GM23338 (cell line): Measurements from ENCODE around the gene F8A1. TPM values are rescaled to one million over a fixed set of nuclear protein-coding genes. Genes with fewer than 3 reads are reported as not detected.
A peak's percentile ranks its signal among the peaks of the same experiment; 100 is the strongest.
"Not testable (repeated sequence)": the region's sequence is repeated elsewhere in the genome, so short reads cannot be mapped to it uniquely, and the experiment has no call there.

ENCODE experiments used
- ATAC-seq: fragments of 200-7000 bp; cut with Tn5 transposase; 3 replicates; pipeline ENCODE4 v1.9.1; 2020
- DNase-seq: peaks from one replicate; pipeline ENCODE4 v3.0.0-alpha.2; 2015; ENCODE audit warnings: low spot score
- H2AFZ ChIP-seq: fragments of 200-600 bp; sonication (generic); 2 replicates; pipeline ENCODE4 v1.8.0; 2016; ENCODE audit warnings: antibody characterized with exemption, mild to moderate bottlenecking, moderate library complexity
- H3F3A ChIP-seq: fragments of 200-600 bp; sonication (generic); replicated peaks from 2 replicates; pipeline ENCODE4 v1.8.0; 2017; ENCODE audit warnings: antibody characterized with exemption, mixed run types, low read depth
- H3K27ac ChIP-seq: fragments of 200-600 bp; sonication (generic); 2 replicates; pipeline ENCODE4 v1.6.1; 2016; ENCODE audit warnings: low read depth
- H3K27me3 ChIP-seq: fragments of 200-600 bp; sonication (generic); 2 replicates; pipeline ENCODE4 v1.8.0; 2016; ENCODE audit warnings: mild to moderate bottlenecking, mixed run types, moderate library complexity; ENCODE audit not compliant: insufficient read depth
- H3K36me3 ChIP-seq: fragments of 200-600 bp; sonication (generic); 2 replicates; pipeline ENCODE4 v1.8.0; 2016; ENCODE audit warnings: mild to moderate bottlenecking; ENCODE audit not compliant: insufficient read depth
- H3K4me1 ChIP-seq: fragments of 200-600 bp; sonication (generic); 2 replicates; pipeline ENCODE4 v1.8.0; 2016; ENCODE audit warnings: mild to moderate bottlenecking, moderate library complexity; ENCODE audit not compliant: insufficient read depth
- H3K4me2 ChIP-seq: fragments of 200-600 bp; sonication (generic); 2 replicates; pipeline ENCODE4 v1.7.1; 2017; ENCODE audit warnings: mixed run types
- H3K4me3 ChIP-seq: fragments of 200-600 bp; sonication (generic); 2 replicates; pipeline ENCODE4 v1.6.1; 2016; ENCODE audit warnings: mixed run types
- H3K79me2 ChIP-seq: fragments of 200-600 bp; sonication (generic); replicated peaks from 2 replicates; pipeline ENCODE4 v1.8.0; 2017; ENCODE audit warnings: mild to moderate bottlenecking; ENCODE audit not compliant: insufficient read depth
- H3K9me2 ChIP-seq: fragments of 200-600 bp; sonication (generic); 2 replicates; pipeline ENCODE4 v1.8.0; 2017; ENCODE audit not compliant: insufficient read depth
- H4K20me1 ChIP-seq: fragments of 200-600 bp; sonication (generic); replicated peaks from 2 replicates; pipeline ENCODE4 v1.8.0; 2017; ENCODE audit warnings: mild to moderate bottlenecking; ENCODE audit not compliant: insufficient read depth
- H3K27ac Mint-ChIP-seq: 2 replicates; pipeline ENCODE4 v1.8.0; 2020; ENCODE audit warnings: inconsistent platforms, mild to moderate bottlenecking, moderate library complexity, mixed read lengths
- H3K27me3 Mint-ChIP-seq: 3 replicates; pipeline ENCODE4 v1.8.0; 2022; ENCODE audit warnings: low read depth, mild to moderate bottlenecking, moderate library complexity, mixed read lengths, inconsistent platforms; ENCODE audit not compliant: insufficient read depth, poor library complexity
- H3K36me3 Mint-ChIP-seq: 3 replicates; pipeline ENCODE4 v1.8.0; 2021; ENCODE audit warnings: low read depth, mild to moderate bottlenecking, inconsistent platforms, moderate library complexity, mixed read lengths
- H3K4me1 Mint-ChIP-seq: 3 replicates; pipeline ENCODE4 v1.8.0; 2020; ENCODE audit warnings: mild to moderate bottlenecking, inconsistent platforms, mixed read lengths
- H3K4me3 Mint-ChIP-seq: 3 replicates; pipeline ENCODE4 v1.8.0; 2021; ENCODE audit warnings: moderate library complexity, mild to moderate bottlenecking, inconsistent platforms, mixed read lengths
- H3K9me3 Mint-ChIP-seq: 3 replicates; pipeline ENCODE4 v1.8.0; 2020; ENCODE audit warnings: moderate library complexity, mild to moderate bottlenecking, inconsistent platforms, mixed read lengths
- EZH2 ChIP-seq: fragments of 200-600 bp; sonication (generic); IDR thresholded peaks from one replicate; pipeline ENCODE4 v1.8.0; 2017; ENCODE audit warnings: antibody characterized with exemption, mild to moderate bottlenecking, low read depth; ENCODE audit not compliant: unreplicated experiment
- microRNA counts: library from miRNA; unstranded; fragments of <30 nt; microRNA quantifications from one replicate; lab custom pipeline; 2017
- microRNA-seq: library from miRNA; unstranded; fragments of <30 nt; microRNA quantifications from one replicate; pipeline ENCODE4, GENCODE V29; 2017
- polyA plus RNA-seq: library from polyadenylated mRNA; unstranded; fragments of >200 nt; fragmentation: Nextera tagmentation; extraction: Ambion mirVana; gene quantifications from 2 replicates; pipeline ENCODE4 v1.2.1, GENCODE V29; 2016
- small RNA-seq: library from RNA; depleted of rRNA; stranded (forward); fragments of <200 nt; gene quantifications from one replicate; pipeline ENCODE3, GENCODE V24; 2014; ENCODE audit warnings: low replicate concordance
- total RNA-seq: library from RNA; depleted of rRNA; stranded (reverse); fragments of >200 nt; shearing (Covaris generic); gene quantifications from 2 replicates; pipeline ENCODE4 v1.2.3, GENCODE V29; 2014; rRNA removed
- TF ChIP-seq, protein P1 (sequence below), 2 experiments: fragments of 200-600 bp in 1 of 2; sonication (generic) in 1 of 2; conservative IDR thresholded peaks; 2 replicates each; pipeline versions ENCODE4 v1.5.1 to v1.6.1; 2016 to 2017; ENCODE audit warnings: antibody characterized with exemption in 2 of 2, low read depth in 2 of 2, mild to moderate bottlenecking in 2 of 2, moderate library complexity in 1 of 2

Gene F8A1
- total and polyA plus RNA-seq, 2 experiments from 2014 or later: 19.0 to 26.0 TPM

DNA sequence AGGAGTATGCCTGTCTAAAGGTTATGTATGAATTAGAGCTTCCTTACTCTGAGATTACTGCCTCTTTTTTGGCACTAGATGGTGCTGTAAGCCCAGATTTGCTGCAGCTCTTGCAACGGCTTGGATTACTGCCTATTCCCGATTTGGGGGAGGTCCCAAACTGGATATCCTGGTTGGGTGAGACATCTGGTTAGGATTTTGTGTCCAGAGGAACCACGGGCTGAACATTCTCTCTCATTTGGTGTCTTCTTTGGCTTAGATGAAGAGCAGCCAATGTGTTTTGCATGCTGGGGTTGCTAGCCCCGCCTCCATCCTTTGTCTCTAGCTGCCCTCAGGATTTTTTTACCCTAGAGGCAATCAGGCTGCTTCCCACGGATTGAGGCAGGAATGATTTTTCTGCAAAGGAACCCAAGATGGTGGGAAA lies 31.9 kb downstream of the F8A1 start:
- Mint-ChIP-seq H3K4me1 (peaks cover 5% of the 10 kb centered on the region; the same call in 1 of the 3 replicates), H3K4me3 (peak overlapping the region; percentile 59; the same call in 2 of the 3 replicates), H3K36me3 (no peaks in the 10 kb centered on the region), H3K9me3 (peaks cover 14% of the 10 kb centered on the region), H3K27ac (peak overlapping the region; percentile 75; the same call in 1 of the 2 replicates), H3K27me3 (peaks cover 4% of the 10 kb centered on the region)
- ATAC-seq: peak; percentile 84
- no peak for TF ChIP-seq EZH2
- TF ChIP-seq, protein P1, sequence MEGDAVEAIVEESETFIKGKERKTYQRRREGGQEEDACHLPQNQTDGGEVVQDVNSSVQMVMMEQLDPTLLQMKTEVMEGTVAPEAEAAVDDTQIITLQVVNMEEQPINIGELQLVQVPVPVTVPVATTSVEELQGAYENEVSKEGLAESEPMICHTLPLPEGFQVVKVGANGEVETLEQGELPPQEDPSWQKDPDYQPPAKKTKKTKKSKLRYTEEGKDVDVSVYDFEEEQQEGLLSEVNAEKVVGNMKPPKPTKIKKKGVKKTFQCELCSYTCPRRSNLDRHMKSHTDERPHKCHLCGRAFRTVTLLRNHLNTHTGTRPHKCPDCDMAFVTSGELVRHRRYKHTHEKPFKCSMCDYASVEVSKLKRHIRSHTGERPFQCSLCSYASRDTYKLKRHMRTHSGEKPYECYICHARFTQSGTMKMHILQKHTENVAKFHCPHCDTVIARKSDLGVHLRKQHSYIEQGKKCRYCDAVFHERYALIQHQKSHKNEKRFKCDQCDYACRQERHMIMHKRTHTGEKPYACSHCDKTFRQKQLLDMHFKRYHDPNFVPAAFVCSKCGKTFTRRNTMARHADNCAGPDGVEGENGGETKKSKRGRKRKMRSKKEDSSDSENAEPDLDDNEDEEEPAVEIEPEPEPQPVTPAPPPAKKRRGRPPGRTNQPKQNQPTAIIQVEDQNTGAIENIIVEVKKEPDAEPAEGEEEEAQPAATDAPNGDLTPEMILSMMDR (conservative IDR thresholded peaks at IDR 0.05; ENCODE audit: low read depth in 2 of 2): peak; percentile 67 to 78
- peak; percentile 72 for DNase-seq
- H3K27ac ChIP-seq: no peak overlapping the region
- no peaks in the 10 kb centered on the region for H3K36me3 ChIP-seq
- H3K79me2 ChIP-seq: no peaks in the 10 kb centered on the region
- no peaks in the 10 kb centered on the region for H3K4me1 ChIP-seq
- H3K9me2 ChIP-seq: no peaks in the 10 kb centered on the region
- no peaks in the 10 kb centered on the region for H3F3A ChIP-seq
- peak overlapping the region; percentile 34; the same call in 1 of the 2 replicates for H3K4me3 ChIP-seq
- no peaks in the 10 kb centered on the region for H3K27me3 ChIP-seq
- no peak overlapping the region for H3K4me2 ChIP-seq
- H4K20me1 ChIP-seq: no peaks in the 10 kb centered on the region
- peak overlapping the region; percentile 3; the same call in 1 of the 2 replicates for H2AFZ ChIP-seq

- not testable (repeated sequence) for H3K36me3 Mint-ChIP-seq, H3K79me2 ChIP-seq, H3K4me2 ChIP-seq, H3F3A ChIP-seq, H3K27ac Mint-ChIP-seq, ATAC-seq, H3K27ac ChIP-seq, H3K4me1 ChIP-seq, H3K27me3 Mint-ChIP-seq, H4K20me1 ChIP-seq, H3K4me3 ChIP-seq, H3K4me3 Mint-ChIP-seq, DNase-seq, H3K9me3 Mint-ChIP-seq, H3K27me3 ChIP-seq, H2AFZ ChIP-seq, H3K4me1 Mint-ChIP-seq, H3K36me3 ChIP-seq, H3K9me2 ChIP-seq
Measured at GRCh38 chrX:154924771-154925170, 38.6 kb downstream of the F8A1 start.

MicroRNA genes within 50 kb of the gene (microRNA counts, 767-probe panel; counts per million panel counts)
- not detected for microRNA hsa-miR-1184 (lab: Ali Mortazavi, UCI)

Small RNA genes within 50 kb of the gene (microRNA-seq; reads per million reads assigned to microRNA genes)
- not detected for gene MIR1184-1

Small RNA genes within 50 kb of the gene (small RNA-seq; reads per million reads assigned to genes)
- gene MIR1184-1: not detected

Other genes with a start within 250 kb of the F8A1 start
- 0.87 TPM in 1 of 2 replicates, not detected in the other for gene CTAG2, start 232.8 kb upstream of the F8A1 start, total RNA-seq
- not detected in 2 replicates for gene CTAG2, start 232.8 kb upstream of the F8A1 start, polyA plus RNA-seq
- 0.50 and 1.8 TPM in 2 replicates for gene GAB3, start 135.3 kb upstream of the F8A1 start, total RNA-seq
- gene GAB3, start 135.3 kb upstream of the F8A1 start, polyA plus RNA-seq: 0.35 and 0.89 TPM in 2 replicates
- 101 and 120 TPM in 2 replicates for gene DKC1, start 123.5 kb upstream of the F8A1 start, total RNA-seq
- 154 and 165 TPM in 2 replicates for gene DKC1, start 123.5 kb upstream of the F8A1 start, polyA plus RNA-seq
- gene MPP1, start 80.9 kb upstream of the F8A1 start, total RNA-seq: 24.4 and 27.2 TPM in 2 replicates
- 17.8 and 18.7 TPM in 2 replicates for gene MPP1, start 80.9 kb upstream of the F8A1 start, polyA plus RNA-seq
- not detected in 2 replicates for gene SMIM9, start 51.7 kb upstream of the F8A1 start, total RNA-seq
- gene SMIM9, start 51.7 kb upstream of the F8A1 start, polyA plus RNA-seq: not detected in 2 replicates
- 1.8 and 2.9 TPM in 2 replicates for gene F8, start 136.4 kb downstream of the F8A1 start, total RNA-seq
- 0.63 and 0.70 TPM in 2 replicates for gene F8, start 136.4 kb downstream of the F8A1 start, polyA plus RNA-seq
- 26.3 and 28.6 TPM in 2 replicates for gene FUNDC2, start 140.5 kb downstream of the F8A1 start, total RNA-seq
- 51.6 and 58.5 TPM in 2 replicates for gene FUNDC2, start 140.5 kb downstream of the F8A1 start, polyA plus RNA-seq
- gene CMC4, start 184.8 kb downstream of the F8A1 start, total RNA-seq: 5.7 and 9.9 TPM in 2 replicates
- 14.7 and 16.3 TPM in 2 replicates for gene CMC4, start 184.8 kb downstream of the F8A1 start, polyA plus RNA-seq
- gene MTCP1, start 184.8 kb downstream of the F8A1 start, total RNA-seq: 0.83 and 6.3 TPM in 2 replicates
- gene MTCP1, start 184.8 kb downstream of the F8A1 start, polyA plus RNA-seq: 17.7 and 28.3 TPM in 2 replicates
- gene BRCC3, start 185.2 kb downstream of the F8A1 start, total RNA-seq: 14.1 and 18.4 TPM in 2 replicates
- gene BRCC3, start 185.2 kb downstream of the F8A1 start, polyA plus RNA-seq: 19.9 and 26.7 TPM in 2 replicates